HepG2 (cell line): ENCODE data around the gene ZNF514. TPM values are rescaled to one million over a fixed set of nuclear protein-coding genes. Genes with fewer than 3 reads are reported as not detected.
A peak's percentile ranks its signal among the peaks of the same experiment; 100 is the strongest.

Source experiments
- ADNP ChIP-seq: sonication (generic); formaldehyde crosslinking; IDR thresholded peaks from 2 replicates; pipeline ENCODE4 v1.4.0; 2020; ENCODE audit warnings: missing genetic modification reagents
- ARID3A ChIP-seq: IDR thresholded peaks from 2 replicates; pipeline ENCODE4 v1.6.1; 2012; ENCODE audit warnings: low read depth, low read length, improper control_type of control experiment
- ASH2L ChIP-seq: fragments of 300-600, 200-600 bp; sonication (generic); IDR thresholded peaks from 2 replicates; pipeline ENCODE4 v1.7.0; 2017; ENCODE audit warnings: low read depth, mild to moderate bottlenecking, moderate library complexity, mixed read lengths, low read length; ENCODE audit not compliant: insufficient read length
- DNMT1 ChIP-seq: sonication (generic); formaldehyde crosslinking; IDR thresholded peaks from 2 replicates; pipeline ENCODE4 v1.5.1; 2020; ENCODE audit warnings: mild to moderate bottlenecking, missing genetic modification reagents
- GMEB1 ChIP-seq: sonication (generic); formaldehyde crosslinking; IDR thresholded peaks from 2 replicates; pipeline ENCODE4 v1.5.1; 2020; ENCODE audit warnings: missing genetic modification reagents, mild to moderate bottlenecking, borderline replicate concordance
- KLF12 ChIP-seq: sonication (generic); formaldehyde crosslinking; IDR thresholded peaks from 2 replicates; pipeline ENCODE4 v1.4.0; 2020; ENCODE audit warnings: missing genetic modification reagents, borderline replicate concordance
- MTF2 ChIP-seq: sonication (generic); formaldehyde crosslinking; IDR thresholded peaks from 2 replicates; pipeline ENCODE4 v1.5.0; 2020; ENCODE audit warnings: missing genetic modification reagents, borderline replicate concordance
- MXD1 ChIP-seq: sonication (generic); formaldehyde crosslinking; IDR thresholded peaks from 2 replicates; pipeline ENCODE4 v1.4.0; 2020; ENCODE audit warnings: mild to moderate bottlenecking, missing genetic modification reagents
- NCOR1 ChIP-seq: fragments of 200-600 bp; sonication (generic); IDR thresholded peaks from 2 replicates; pipeline ENCODE4 v1.7.0; 2017; ENCODE audit warnings: antibody characterized with exemption, low read length, borderline replicate concordance
- NFATC3 ChIP-seq: sonication (generic); formaldehyde crosslinking; IDR thresholded peaks from 2 replicates; pipeline ENCODE4 v1.5.1; 2020; ENCODE audit warnings: mild to moderate bottlenecking, missing genetic modification reagents
- NR0B2 ChIP-seq: sonication (generic); formaldehyde crosslinking; IDR thresholded peaks from 2 replicates; pipeline ENCODE4 v1.4.0; 2020; ENCODE audit warnings: mild to moderate bottlenecking, missing genetic modification reagents
- SETDB1 ChIP-seq: sonication (generic); formaldehyde crosslinking; IDR thresholded peaks from 2 replicates; pipeline ENCODE4 v1.5.1; 2020; ENCODE audit warnings: missing genetic modification reagents, mild to moderate bottlenecking, borderline replicate concordance
- SMARCC2 ChIP-seq: fragments of 450-650 bp; IDR thresholded peaks from 2 replicates; pipeline ENCODE4 v1.6.1; 2017; ENCODE audit warnings: antibody characterized with exemption, mild to moderate bottlenecking
- TRAFD1 ChIP-seq: sonication (generic); formaldehyde crosslinking; IDR thresholded peaks from 2 replicates; pipeline ENCODE4 v1.5.1; 2020; ENCODE audit warnings: missing genetic modification reagents, mild to moderate bottlenecking, borderline replicate concordance
- TSC22D2 ChIP-seq: sonication (generic); formaldehyde crosslinking; IDR thresholded peaks from 2 replicates; pipeline ENCODE4 v1.5.1; 2020; ENCODE audit warnings: missing genetic modification reagents, mild to moderate bottlenecking, borderline replicate concordance
- ZBTB43 ChIP-seq: sonication (generic); formaldehyde crosslinking; conservative IDR thresholded peaks from 2 replicates; pipeline ENCODE4 v1.4.0; 2020; ENCODE audit warnings: missing genetic modification reagents
- ZBTB8A ChIP-seq: sonication (generic); formaldehyde crosslinking; IDR thresholded peaks from 2 replicates; pipeline ENCODE4 v1.4.0; 2020; ENCODE audit warnings: mild to moderate bottlenecking, low read depth, missing genetic modification reagents, borderline replicate concordance
- ZKSCAN5 ChIP-seq: sonication (generic); formaldehyde crosslinking; IDR thresholded peaks from 2 replicates; pipeline ENCODE4 v1.5.1; 2020; ENCODE audit warnings: mild to moderate bottlenecking, missing genetic modification reagents
- ZNF468 ChIP-seq: sonication (generic); formaldehyde crosslinking; IDR thresholded peaks from 2 replicates; pipeline ENCODE4 v1.8.0; 2022; ENCODE audit warnings: mild to moderate bottlenecking, moderate library complexity, missing genetic modification reagents
- ZNF747 ChIP-seq: sonication (generic); formaldehyde crosslinking; IDR thresholded peaks from 2 replicates; pipeline ENCODE4 v1.8.1; 2023; ENCODE audit warnings: missing genetic modification reagents, mild to moderate bottlenecking, borderline replicate concordance
- ZSCAN25 ChIP-seq: sonication (generic); formaldehyde crosslinking; IDR thresholded peaks from 2 replicates; pipeline ENCODE4 v1.8.0; 2022; ENCODE audit warnings: mild to moderate bottlenecking, missing genetic modification reagents
- polyA plus RNA-seq, 8 experiments: library from polyadenylated mRNA; depleted of rRNA in 3 of 8; stranded (reverse) in 7 of 8; unstranded in 1 of 8; fragments of >200 nt; fragmentation: Illumina TruSeq in 4 of 8; extraction: Trizol in 4 of 8; gene quantifications; 2 replicates each; pipeline versions ENCODE4 v1.2.1 to v1.2.3, GENCODE V29; 2011 to 2016; ENCODE audit warnings: low read depth in 4 of 8, missing spikeins in 1 of 8, mixed read lengths in 1 of 8; ENCODE audit not compliant: insufficient read depth in 1 of 8
- total RNA-seq, 5 experiments: library from RNA; depleted of rRNA; stranded (reverse); fragments of >200 nt; fragmentation: Illumina TruSeq; extraction: Trizol; gene quantifications; 2 replicates each; pipeline ENCODE4 v1.2.3, GENCODE V29; 2016; ENCODE audit warnings: low read depth in 1 of 5

ZNF514 gene
- total and polyA plus RNA-seq, 2 of the 13 experiments (the other 11 are each of a cell fraction or from before 2014, with no cell fraction given), result 15.2 to 18.7 TPM

- TF ChIP-seq GMEB1 (CRISPR knock-in tag) (peak; percentile 86), ZSCAN25 (CRISPR knock-in tag) (peak; percentile 39; the same call in 1 of the 2 replicates), KLF12 (CRISPR knock-in tag) (peak; percentile 94), ARID3A (no peak), NFATC3 (CRISPR knock-in tag) (no peak), TRAFD1 (no peak), SMARCC2 (no peak), NCOR1 (no peak), TSC22D2 (peak; percentile 96), ZNF747 (CRISPR knock-in tag) (no peak), ASH2L (peak; percentile 97), SETDB1 (no peak), ZNF468 (no peak), MTF2 (0 out of 2 replicates have a peak, but pooled peaks have one; percentile 27), ZBTB43 (peak; percentile 76; the same call in 1 of the 2 replicates), ZKSCAN5 (CRISPR knock-in tag) (no peak), MXD1 (CRISPR knock-in tag) (peak; percentile 90), NR0B2 (CRISPR knock-in tag) (peak; percentile 71; the same call in 1 of the 2 replicates), ADNP (CRISPR knock-in tag) (peak; percentile 93), DNMT1 (CRISPR knock-in tag) (peak; percentile 91), ZBTB8A (CRISPR knock-in tag) (peak; percentile 43; the same call in 1 of the 2 replicates)
These were observed 38.0 kb downstream of the ZNF514 start, which contains the start of gene MRPS5 (continued) for GRCh38 chr2:95121407-95122196.
